Keratinocyte (primary cell): ENCODE data around the gene BCL2.

Experiments used
- EZH2 ChIP-seq: IDR thresholded peaks from one replicate; pipeline ENCODE4 v1.6.1; 2012; ENCODE audit warnings: inconsistent platforms, mild to moderate bottlenecking, low read length, moderate library complexity
- TF ChIP-seq, protein P1 (sequence below), 3 experiments: IDR thresholded peaks in 1 of 3; conservative IDR thresholded peaks in 1 of 3; optimal IDR thresholded peaks in 1 of 3; 2 replicates in 2 of 3; 3 replicates in 1 of 3; pipeline versions ENCODE3 to v1.5.1; 2011; ENCODE audit warnings: low read length in 3 of 3, mild to moderate bottlenecking in 3 of 3, moderate library complexity in 2 of 3, control low read depth in 1 of 3, inconsistent platforms in 1 of 3; ENCODE audit not compliant: insufficient read depth in 2 of 3; ENCODE audit errors: extremely low read depth in 1 of 3

DNA sequence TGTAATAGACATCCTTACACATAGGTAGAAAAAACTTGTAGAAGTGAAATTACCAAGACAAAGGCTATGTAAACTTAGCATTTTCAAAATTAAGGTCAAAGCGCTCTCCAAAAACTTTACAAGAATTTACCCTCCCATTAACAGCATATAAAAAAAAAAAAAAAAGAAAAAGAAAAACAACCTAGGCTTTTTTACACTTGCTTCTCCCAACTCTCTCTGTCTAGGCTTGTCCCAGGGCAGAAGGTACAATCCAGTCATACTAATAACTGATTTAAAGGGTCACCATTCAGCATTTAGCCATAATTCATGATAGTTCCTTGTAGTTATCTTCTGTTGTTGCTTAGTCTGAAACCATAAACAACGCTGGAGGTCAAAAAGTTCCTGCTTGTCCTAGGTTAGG, 130.5 kb downstream of the BCL2 start:
- TF ChIP-seq, protein P1, sequence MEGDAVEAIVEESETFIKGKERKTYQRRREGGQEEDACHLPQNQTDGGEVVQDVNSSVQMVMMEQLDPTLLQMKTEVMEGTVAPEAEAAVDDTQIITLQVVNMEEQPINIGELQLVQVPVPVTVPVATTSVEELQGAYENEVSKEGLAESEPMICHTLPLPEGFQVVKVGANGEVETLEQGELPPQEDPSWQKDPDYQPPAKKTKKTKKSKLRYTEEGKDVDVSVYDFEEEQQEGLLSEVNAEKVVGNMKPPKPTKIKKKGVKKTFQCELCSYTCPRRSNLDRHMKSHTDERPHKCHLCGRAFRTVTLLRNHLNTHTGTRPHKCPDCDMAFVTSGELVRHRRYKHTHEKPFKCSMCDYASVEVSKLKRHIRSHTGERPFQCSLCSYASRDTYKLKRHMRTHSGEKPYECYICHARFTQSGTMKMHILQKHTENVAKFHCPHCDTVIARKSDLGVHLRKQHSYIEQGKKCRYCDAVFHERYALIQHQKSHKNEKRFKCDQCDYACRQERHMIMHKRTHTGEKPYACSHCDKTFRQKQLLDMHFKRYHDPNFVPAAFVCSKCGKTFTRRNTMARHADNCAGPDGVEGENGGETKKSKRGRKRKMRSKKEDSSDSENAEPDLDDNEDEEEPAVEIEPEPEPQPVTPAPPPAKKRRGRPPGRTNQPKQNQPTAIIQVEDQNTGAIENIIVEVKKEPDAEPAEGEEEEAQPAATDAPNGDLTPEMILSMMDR (optimal IDR thresholded peaks at IDR 0.05 in 1 of 3, IDR thresholded peaks at IDR 0.05 in 1 of 3, conservative IDR thresholded peaks at IDR 0.05 in 1 of 3; ENCODE audit: extremely low read depth in 1 of 3, insufficient read depth in 2 of 3, low read length in 3 of 3) = no peak
- no peak for TF ChIP-seq EZH2
